DMS 273 treated with DMSO at 0.1 percent for 48 hours (cell line): Measurements from ENCODE around the gene NOL9.
A peak's percentile ranks its signal among the peaks of the same experiment; 100 is the strongest.
"Not testable (repeated sequence)": the region's sequence is repeated elsewhere in the genome, so short reads cannot be mapped to it uniquely, and the experiment has no call there.

Source experiments
- DNase-seq: peaks from one replicate; lab custom pipeline; 2025; lab: John Stamatoyannopoulos, UW

Gene NOL9

GRCh38 chr1:6554031-6554906, at the start of gene NOL9:
TSS of gene NOL9 (minus strand) at chr1:6554513. CDS start at chr1:6554502, 11 bp downstream.
- DNase-seq, result peak; percentile 78

- DNase-seq, result no peak
Measured at GRCh38 chr1:6603238-6603914, 49.1 kb upstream of the NOL9 start.

- no peak for DNase-seq
Measured at GRCh38 chr1:6602669-6603237, 48.4 kb upstream of the NOL9 start, which contains the start of gene KLHL21. TSS of gene KLHL21 (minus strand) at chr1:6602869. CDS start at chr1:6602817, 52 bp downstream.

GRCh38 chr1:6601923-6602668, 47.8 kb upstream of the NOL9 start:
- DNase-seq, result no peak

- no peak for DNase-seq
Measured at GRCh38 chr1:6601049-6601922, 47.0 kb upstream of the NOL9 start.

GRCh38 chr1:6600410-6601048, 46.2 kb upstream of the NOL9 start:
- no peak for DNase-seq

- not testable (repeated sequence) for DNase-seq
Measured at GRCh38 chr1:6599991-6600390, 45.7 kb upstream of the NOL9 start.

- no peak for DNase-seq
Measured at GRCh38 chr1:6599141-6599975, 45.0 kb upstream of the NOL9 start.

- DNase-seq, result no peak
Measured at GRCh38 chr1:6597777-6598131, 43.4 kb upstream of the NOL9 start.

GRCh38 chr1:6596886-6597776, 42.8 kb upstream of the NOL9 start:
- DNase-seq, result no peak

GRCh38 chr1:6596351-6596750, 42.0 kb upstream of the NOL9 start:
- DNase-seq, result no peak

- no peak for DNase-seq
Measured at GRCh38 chr1:6594977-6595740, 40.8 kb upstream of the NOL9 start.

- no peak for DNase-seq
Measured at GRCh38 chr1:6593810-6594209, 39.5 kb upstream of the NOL9 start.

- DNase-seq, result no peak
Measured at GRCh38 chr1:6592865-6593593, 38.7 kb upstream of the NOL9 start.

GRCh38 chr1:6592441-6592840, 38.1 kb upstream of the NOL9 start:
- DNase-seq, result no peak

- no peak for DNase-seq
Measured at GRCh38 chr1:6591644-6592043, 37.3 kb upstream of the NOL9 start.

- DNase-seq, result no peak
Measured at GRCh38 chr1:6591222-6591621, 36.9 kb upstream of the NOL9 start.
